ENCODE results near the gene ALDH1A2. TPM values are rescaled to one million over a fixed set of nuclear protein-coding genes. Genes with fewer than 3 reads are reported as not detected.
"Not testable (repeated sequence)": the region's sequence is repeated elsewhere in the genome, so short reads cannot be mapped to it uniquely, and the experiment has no call there.

Gene ALDH1A2
- total RNA-seq, 1 donor from 2014 or later, result 27.3 TPM

GRCh38 chr15:58002338-58003126 is 63.0 kb downstream of the ALDH1A2 start:
- Histone ChIP-seq H3K9me3 (no peaks in the 10 kb centered on the region), H3K4me1 (no peaks in the 10 kb centered on the region), H3K36me3 (no peaks in the 10 kb centered on the region), H3K27me3 (peaks cover 3% of the 10 kb centered on the region), H3K4me3 (no peak overlapping the region), H3K27ac (no peak overlapping the region)
- ATAC-seq, result no peak
- DNase-seq, result no peak
- intact Hi-C loops (cut with DNase I), result no loop called here
- TF ChIP-seq CTCF (IDR thresholded peaks at IDR 0.05), result no peak

- H3K36me3 ChIP-seq; DNase-seq; H3K27ac ChIP-seq; H3K27me3 ChIP-seq; ATAC-seq; H3K9me3 ChIP-seq; intact Hi-C loops (cut with DNase I); H3K4me3 ChIP-seq; H3K4me1 ChIP-seq: not testable (repeated sequence)
These were observed 65.8 kb downstream of the ALDH1A2 start for GRCh38 chr15:57999699-58000098.

GRCh38 chr15:57996561-57996960 is 69.0 kb downstream of the ALDH1A2 start:
- ATAC-seq (no peak), DNase-seq (no peak)
- no peaks in the 10 kb centered on the region for H3K9me3 ChIP-seq
- no peaks in the 10 kb centered on the region for H3K36me3 ChIP-seq
- H3K27ac ChIP-seq, result no peak overlapping the region
- H3K4me1 ChIP-seq, result no peaks in the 10 kb centered on the region
- H3K27me3 ChIP-seq, result peaks cover 3% of the 10 kb centered on the region
- intact Hi-C loops (cut with DNase I), result no loop called here
- H3K4me3 ChIP-seq, result no peak overlapping the region
- no peak for TF ChIP-seq CTCF (IDR thresholded peaks at IDR 0.05)

- H3K36me3 ChIP-seq, result no peaks in the 10 kb centered on the region
- no peak for ATAC-seq
- H3K4me1 ChIP-seq, result no peaks in the 10 kb centered on the region
- H3K27me3 ChIP-seq, result peaks cover 3% of the 10 kb centered on the region
- no peak for DNase-seq
- no peak overlapping the region for H3K4me3 ChIP-seq
- TF ChIP-seq CTCF (IDR thresholded peaks at IDR 0.05), result no peak
- intact Hi-C loops (cut with DNase I), result no loop called here
- H3K9me3 ChIP-seq, result no peaks in the 10 kb centered on the region
- no peak overlapping the region for H3K27ac ChIP-seq
These were observed 71.1 kb downstream of the ALDH1A2 start for GRCh38 chr15:57994221-57995049.

GRCh38 chr15:57993409-57994145 is 71.9 kb downstream of the ALDH1A2 start:
- no peaks in the 10 kb centered on the region for H3K27me3 ChIP-seq
- intact Hi-C loops (cut with DNase I), result no loop called here
- no peaks in the 10 kb centered on the region for H3K4me1 ChIP-seq
- H3K36me3 ChIP-seq, result no peaks in the 10 kb centered on the region
- no peak overlapping the region for H3K27ac ChIP-seq
- H3K4me3 ChIP-seq, result no peak overlapping the region
- ATAC-seq, result no peak
- H3K9me3 ChIP-seq, result no peaks in the 10 kb centered on the region
- TF ChIP-seq CTCF (IDR thresholded peaks at IDR 0.05), result no peak
- DNase-seq, result no peak

All from upper lobe of right lung (tissue), 1 donor.